GM13976 (cell line): Measurements from ENCODE around the gene SRSF10.

ENCODE experiments used
- DNase-seq: peaks from one replicate; pipeline ENCODE4 v3.0.0; 2012; ENCODE audit warnings: low spot score
- CTCF ChIP-seq: IDR thresholded peaks from 2 replicates; pipeline ENCODE4 v1.5.1; 2012; ENCODE audit warnings: borderline replicate concordance, mild to moderate bottlenecking; ENCODE audit not compliant: insufficient read depth; ENCODE audit errors: extremely low read depth, missing control alignments, control extremely low read depth
- in situ Hi-C: fragments of 300-500 bp; cut with MboI; formaldehyde crosslinking; loops from one replicate; pipeline ENCODE4 v1.12.0; 2022; ENCODE audit warnings: low sequenced_read_pairs, mixed read lengths, inconsistent platforms; ENCODE audit not compliant: unreplicated experiment

Gene SRSF10

GRCh38 chr1:23930270-23930669 is 49.9 kb downstream of the SRSF10 start:
- no peak for TF ChIP-seq CTCF
- DNase-seq, result no peak
- in situ Hi-C loops, result no loop called here

GRCh38 chr1:23928789-23929188 is 51.3 kb downstream of the SRSF10 start:
- TF ChIP-seq CTCF, result no peak
- in situ Hi-C loops, result no loop called here
- DNase-seq, result no peak

- in situ Hi-C loops, result no loop called here
- no peak for DNase-seq
- no peak for TF ChIP-seq CTCF
Observed at GRCh38 chr1:23927097-23927496, 53.0 kb downstream of the SRSF10 start.

- no peak for TF ChIP-seq CTCF
Observed at GRCh38 chr1:23925279-23925678, 54.8 kb downstream of the SRSF10 start.

GRCh38 chr1:23924601-23925000 is 55.5 kb downstream of the SRSF10 start:
- DNase-seq, result no peak
- no peak for TF ChIP-seq CTCF
- in situ Hi-C loops, result no loop called here

More at GRCh38 chr1:23925279-23925678, 54.8 kb downstream of the SRSF10 start:
- in situ Hi-C loops, result no loop called here
- DNase-seq, result no peak

GRCh38 chr1:23923592-23924499 is 56.3 kb downstream of the SRSF10 start:
- no peak for DNase-seq
- TF ChIP-seq CTCF, result no peak

GRCh38 chr1:23922321-23922943 is 57.7 kb downstream of the SRSF10 start:
- in situ Hi-C loops, result no loop called here
- no peak for DNase-seq
- TF ChIP-seq CTCF, result no peak

More at GRCh38 chr1:23923592-23924499, 56.3 kb downstream of the SRSF10 start:
- in situ Hi-C loops, result no loop called here
